DND-41 (cell line): Measurements from ENCODE around the gene VWA8.

Experiments
- ATAC-seq: fragments of 200-7000 bp; cut with Tn5 transposase; 3 replicates; pipeline ENCODE4 v1.9.1; 2021; ENCODE audit warnings: low read depth; ENCODE audit not compliant: insufficient read depth
- DNase-seq: peaks from one replicate; pipeline ENCODE4 v3.0.0-alpha.2; 2020
- H2AFZ ChIP-seq: 2 replicates; pipeline ENCODE4 v1.6.0; 2012; ENCODE audit warnings: low read depth, low read length
- H3K27ac ChIP-seq: 2 replicates; pipeline ENCODE4 v1.5.1; 2012; ENCODE audit warnings: low read length, inconsistent platforms
- H3K27me3 ChIP-seq: fragments of 200-600 bp; sonication (generic); 2 replicates; pipeline ENCODE4 v1.6.0; 2012; ENCODE audit warnings: low read length, mild to moderate bottlenecking, inconsistent platforms; ENCODE audit not compliant: insufficient read depth, poor library complexity
- H3K36me3 ChIP-seq: 2 replicates; pipeline ENCODE4 v1.5.1; 2012; ENCODE audit warnings: low read length, inconsistent platforms; ENCODE audit not compliant: insufficient read depth
- H3K4me1 ChIP-seq: 2 replicates; pipeline ENCODE4 v1.5.1; 2012; ENCODE audit warnings: mild to moderate bottlenecking, low read length; ENCODE audit not compliant: insufficient read depth
- H3K4me2 ChIP-seq: 2 replicates; pipeline ENCODE4 v1.6.0; 2012; ENCODE audit warnings: mild to moderate bottlenecking, moderate library complexity, low read length, inconsistent platforms; ENCODE audit not compliant: insufficient read depth
- H3K4me3 ChIP-seq, 2 experiments: fragments of 200-600 bp in 1 of 2; shearing (Covaris generic) in 1 of 2; 2 replicates each; pipeline ENCODE4 v1.5.1; 2012 to 2016; ENCODE audit warnings: inconsistent platforms in 2 of 2, low read length in 2 of 2, mild to moderate bottlenecking in 2 of 2, low read depth in 1 of 2, moderate library complexity in 1 of 2
- H3K79me2 ChIP-seq: 2 replicates; pipeline ENCODE4 v1.6.0; 2012; ENCODE audit warnings: low read length, inconsistent platforms; ENCODE audit not compliant: insufficient read depth
- H3K9ac ChIP-seq: 2 replicates; pipeline ENCODE4 v1.6.0; 2012; ENCODE audit warnings: low read depth, mild to moderate bottlenecking, inconsistent platforms, low read length, moderate library complexity
- H3K9me3 ChIP-seq: 2 replicates; pipeline ENCODE4 v1.5.1; 2012; ENCODE audit warnings: low read length, moderate library complexity, mild to moderate bottlenecking, inconsistent platforms; ENCODE audit not compliant: insufficient read depth, severe bottlenecking
- H4K20me1 ChIP-seq: 2 replicates; pipeline ENCODE4 v1.6.0; 2012; ENCODE audit warnings: low read length; ENCODE audit not compliant: insufficient read depth
- CTCF ChIP-seq: IDR thresholded peaks from 2 replicates; pipeline ENCODE4 v1.5.1; 2012; ENCODE audit warnings: borderline replicate concordance, low read length, moderate library complexity, mild to moderate bottlenecking; ENCODE audit not compliant: poor library complexity, severe bottlenecking; ENCODE audit errors: extremely low read depth
- EZH2 ChIP-seq: IDR thresholded peaks from 3 replicates; pipeline ENCODE4 v1.6.1; 2012; ENCODE audit warnings: borderline replicate concordance, low read depth, mild to moderate bottlenecking, moderate library complexity, low read length, inconsistent platforms; ENCODE audit not compliant: severe bottlenecking

The VWA8 gene

GRCh38 chr13:41597348-41598041, 363.4 kb downstream of the VWA8 start:
- Histone ChIP-seq H3K36me3 (no peaks in the 10 kb centered on the region; the same call in 1 of the 2 replicates), H3K27me3 (no peaks in the 10 kb centered on the region), H3K27ac (no peak overlapping the region), H3K9me3 (no peaks in the 10 kb centered on the region), H3K4me1 (no peaks in the 10 kb centered on the region), H4K20me1 (no peaks in the 10 kb centered on the region), H3K9ac (no peak overlapping the region), H3K79me2 (no peaks in the 10 kb centered on the region), H2AFZ (no peak overlapping the region), H3K4me3 (no peak overlapping the region), H3K4me2 (no peak overlapping the region)
- TF ChIP-seq EZH2, result no peak
- TF ChIP-seq CTCF, result no peak
- ATAC-seq (no peak), DNase-seq (no peak)

DNA sequence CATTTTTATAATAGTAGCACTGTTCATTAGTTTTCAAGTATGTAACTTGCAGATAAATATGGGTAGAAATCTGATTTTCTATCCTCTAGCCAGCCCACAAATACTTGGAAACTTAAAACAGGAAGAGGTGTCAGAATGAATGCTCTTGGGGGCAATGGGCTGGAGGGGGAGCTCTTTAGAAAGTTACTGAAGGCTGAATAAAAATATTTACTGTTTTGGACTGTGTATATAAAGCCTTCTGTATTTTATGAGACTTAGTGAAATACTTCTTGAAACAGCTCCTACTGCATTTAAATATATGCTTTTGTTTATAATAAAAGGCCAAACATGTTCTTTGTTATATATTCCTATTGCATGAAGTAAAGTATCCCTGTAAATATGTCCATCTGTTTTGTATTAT, 364.7 kb downstream of the VWA8 start:
- Histone ChIP-seq H4K20me1 (no peaks in the 10 kb centered on the region), H3K27ac (no peak overlapping the region), H3K79me2 (no peaks in the 10 kb centered on the region), H3K4me1 (no peaks in the 10 kb centered on the region), H3K9me3 (no peaks in the 10 kb centered on the region), H2AFZ (no peak overlapping the region), H3K9ac (no peak overlapping the region), H3K36me3 (no peaks in the 10 kb centered on the region; the same call in 1 of the 2 replicates), H3K4me2 (no peak overlapping the region), H3K4me3 (no peak overlapping the region), H3K27me3 (no peaks in the 10 kb centered on the region)
- no peak for ATAC-seq
- DNase-seq, result no peak
- TF ChIP-seq CTCF (peak; percentile 36), EZH2 (no peak)

GRCh38 chr13:41595298-41595697, 365.6 kb downstream of the VWA8 start:
- H2AFZ ChIP-seq, result no peak overlapping the region
- H3K79me2 ChIP-seq, result no peaks in the 10 kb centered on the region
- H4K20me1 ChIP-seq, result no peaks in the 10 kb centered on the region
- no peak for DNase-seq
- no peak overlapping the region for H3K4me3 ChIP-seq
- H3K27me3 ChIP-seq, result no peaks in the 10 kb centered on the region
- no peak for TF ChIP-seq EZH2
- TF ChIP-seq CTCF, result no peak
- H3K4me2 ChIP-seq, result no peak overlapping the region
- no peak overlapping the region for H3K27ac ChIP-seq
- H3K9me3 ChIP-seq, result no peaks in the 10 kb centered on the region
- ATAC-seq, result no peak
- no peak overlapping the region for H3K9ac ChIP-seq
- peaks cover 4% of the 10 kb centered on the region; the same call in 1 of the 2 replicates for H3K36me3 ChIP-seq
- no peaks in the 10 kb centered on the region for H3K4me1 ChIP-seq
